ENCODE measurements around the gene ZNF836. TPM values are rescaled to one million over a fixed set of nuclear protein-coding genes. Genes with fewer than 3 reads are reported as not detected.

Gene ZNF836
- total and polyA plus RNA-seq, 9 of the 15 experiments (the other 6 are each of a cell fraction or from before 2014, with no cell fraction given) = 0.24 to 0.69 (median 0.64) TPM; not detected in 2

DNA sequence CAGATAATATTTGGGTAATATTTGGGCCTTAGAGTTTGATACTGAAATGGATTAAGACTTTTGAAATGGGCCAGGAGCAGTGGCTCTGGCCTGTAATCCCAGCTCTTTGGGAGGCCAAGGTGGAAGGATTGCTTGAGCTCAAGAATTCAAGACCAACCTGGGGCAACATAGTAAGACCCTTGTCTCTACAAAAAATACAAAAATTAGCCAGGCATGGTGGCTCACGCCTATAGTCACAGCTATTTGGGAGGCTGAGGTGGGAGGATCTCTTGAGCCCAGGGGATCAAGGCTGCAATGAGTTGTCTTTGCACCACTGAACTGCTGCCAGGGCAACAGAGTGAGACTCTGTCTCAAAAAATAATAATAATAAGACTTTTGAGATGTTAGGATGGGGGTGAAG lies 926 bp upstream of the ZNF836 start:
- intact Hi-C loops (cut with micrococcal nuclease) = no loop called here
- H3K4me2 ChIP-seq (ENCODE audit: insufficient read depth, low read length) = no peak overlapping the region
- ChIA-PET CTCF (ENCODE audit: low intra/inter-chr PET ratio) (no interaction called here), POLR2A (interaction anchor here (1.1 to 1.5 kb wide), 2 partner anchors 13 to 17 kb away, joined by 3 read pairs; no protein-coding TSS in a partner anchor)
- no peaks in the 10 kb centered on the region for H3K9me1 ChIP-seq (ENCODE audit: control insufficient read depth, insufficient read depth, low read length)
- H3K9ac ChIP-seq (ENCODE audit: insufficient read depth in 1 of 2, low read depth in 2 of 2, low read length in 2 of 2) = no peak overlapping the region
- no peaks in the 10 kb centered on the region for H3K36me3 ChIP-seq (ENCODE audit: control insufficient read depth, insufficient read depth, low read length)
- BruUV-seq (replicated peaks) = no TSS peak
- H3K4me3 ChIP-seq = no peak overlapping the region
- no peak overlapping the region for H3K27ac ChIP-seq (ENCODE audit: extremely low read depth, low read depth, low read length)
- H4K20me1 ChIP-seq (replicated peaks; ENCODE audit: control insufficient read depth, insufficient read depth, low read length) = no peaks in the 10 kb centered on the region
- FAIRE-seq = no peak
- H3K4me1 ChIP-seq (replicated peaks in 1 of 2; ENCODE audit: control insufficient read depth in 2 of 2, insufficient read depth in 2 of 2, low read length in 2 of 2) = peaks cover 0 to 4% of the 10 kb centered on the region in 2 experiments; a peak in 2 of 5 replicates
- no peak for DNase-seq (ENCODE audit: extremely low read depth in 1 of 4, low spot score in 3 of 4)
- in situ Hi-C loops (cut with MboI) = no loop called here
- no peaks in the 10 kb centered on the region for H3K79me2 ChIP-seq (ENCODE audit: control insufficient read depth, insufficient read depth, low read length)
- TF ChIP-seq NFIX (CRISPR knock-in tag; IDR thresholded peaks at IDR 0.05; ENCODE audit: low read depth) = no peak
- 31% methylated on average over 1 of the region's 1 CpG for WGBS (ENCODE audit: insufficient coverage, low coverage, missing lambda C conversion rate)
- H2AFZ ChIP-seq (ENCODE audit: low read depth, low read length) = no peak overlapping the region
- ATAC-seq = no peak
- H3K27me3 ChIP-seq (ENCODE audit: control insufficient read depth in 2 of 2, insufficient read depth in 2 of 2, low read length in 2 of 2) = no peaks in the 10 kb centered on the region; a peak in 1 of 5 replicates
- H3K9me3 ChIP-seq (replicated peaks; ENCODE audit: control insufficient read depth, insufficient read depth, low read depth, low read length) = peaks cover 4% of the 10 kb centered on the region

DNA sequence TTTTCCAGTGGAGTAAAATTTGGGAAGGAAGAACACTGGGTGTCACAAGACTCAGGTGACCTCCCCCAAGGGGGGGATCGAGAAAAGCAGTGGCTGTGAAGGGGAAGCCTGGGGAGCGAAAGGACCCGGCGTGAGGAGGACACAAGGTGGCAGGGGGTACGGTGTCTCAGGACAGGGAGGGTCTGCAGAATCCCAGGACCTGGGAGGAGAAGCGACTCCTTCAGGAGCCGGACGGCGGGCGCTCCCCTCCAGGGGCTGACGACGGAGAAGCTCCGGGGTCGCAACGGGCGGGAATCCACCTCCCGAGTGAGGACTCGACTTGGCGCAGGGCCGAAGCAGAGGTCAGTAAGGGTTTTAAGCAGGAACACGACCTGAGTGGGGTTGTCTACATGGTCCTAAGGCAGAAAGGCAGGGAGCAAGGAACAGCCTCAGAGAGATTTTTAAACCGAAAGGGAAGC lies 529 bp downstream of the ZNF836 start:
- in situ Hi-C loops (cut with MboI) = no loop called here
- DNase-seq (ENCODE audit: extremely low read depth in 1 of 4, low spot score in 3 of 4) (no peak), ATAC-seq (peak; percentile 29; the same call in 2 of the 3 replicates), FAIRE-seq (no peak)
- Histone ChIP-seq H3K36me3 (ENCODE audit: control insufficient read depth, insufficient read depth, low read length) (no peaks in the 10 kb centered on the region), H3K9me1 (ENCODE audit: control insufficient read depth, insufficient read depth, low read length) (no peaks in the 10 kb centered on the region), H4K20me1 (replicated peaks; ENCODE audit: control insufficient read depth, insufficient read depth, low read length) (no peaks in the 10 kb centered on the region), H3K4me3 (peak overlapping the region; percentile 52), H3K79me2 (ENCODE audit: control insufficient read depth, insufficient read depth, low read length) (no peaks in the 10 kb centered on the region), H3K4me2 (ENCODE audit: insufficient read depth, low read length) (peak overlapping the region; percentile 78), H3K9ac (ENCODE audit: insufficient read depth in 1 of 2, low read depth in 2 of 2, low read length in 2 of 2) (peak overlapping the region; percentile 43 to 84), H3K4me1 (replicated peaks in 1 of 2; ENCODE audit: control insufficient read depth in 2 of 2, insufficient read depth in 2 of 2, low read length in 2 of 2) (peaks cover 0 to 4% of the 10 kb centered on the region in 2 experiments; a peak in 2 of 5 replicates), H3K27me3 (ENCODE audit: control insufficient read depth in 2 of 2, insufficient read depth in 2 of 2, low read length in 2 of 2) (no peaks in the 10 kb centered on the region; a peak in 1 of 5 replicates), H3K9me3 (replicated peaks; ENCODE audit: control insufficient read depth, insufficient read depth, low read depth, low read length) (peaks cover 4% of the 10 kb centered on the region), H3K27ac (ENCODE audit: extremely low read depth, low read depth, low read length) (no peak overlapping the region), H2AFZ (ENCODE audit: low read depth, low read length) (peak overlapping the region; percentile 89)
- 48% methylated on average over 21 of the region's 22 CpGs for WGBS (ENCODE audit: insufficient coverage, low coverage, missing lambda C conversion rate)
- intact Hi-C loops (cut with micrococcal nuclease) = no loop called here
- ChIA-PET CTCF (ENCODE audit: low intra/inter-chr PET ratio) (no interaction called here), POLR2A (no interaction called here)
- no TSS peak for BruUV-seq (replicated peaks)
- TF ChIP-seq ZNF133 (CRISPR knock-in tag; IDR thresholded peaks at IDR 0.05) = no peak
- no peak for TF ChIP-seq DMBX1 (CRISPR knock-in tag; IDR thresholded peaks at IDR 0.05; ENCODE audit: borderline replicate concordance)
- no peak for TF ChIP-seq MEIS2 (IDR thresholded peaks at IDR 0.05; ENCODE audit: partially characterized antibody)
- TF ChIP-seq EZH2 (IDR thresholded peaks at IDR 0.05; ENCODE audit: borderline replicate concordance, low read depth, low read length) = no peak
- TF ChIP-seq ZNF75A (CRISPR knock-in tag; IDR thresholded peaks at IDR 0.05) = no peak
- TF ChIP-seq ZNF23 (CRISPR knock-in tag; IDR thresholded peaks at IDR 0.05) = no peak
- no peak for TF ChIP-seq COPS2 (conservative IDR thresholded peaks at IDR 0.05)
- TF ChIP-seq ZNF24 (IDR thresholded peaks at IDR 0.05) = no peak
- TF ChIP-seq KLF1 (tag; IDR thresholded peaks at IDR 0.05) = no peak
- TF ChIP-seq, protein P1, sequence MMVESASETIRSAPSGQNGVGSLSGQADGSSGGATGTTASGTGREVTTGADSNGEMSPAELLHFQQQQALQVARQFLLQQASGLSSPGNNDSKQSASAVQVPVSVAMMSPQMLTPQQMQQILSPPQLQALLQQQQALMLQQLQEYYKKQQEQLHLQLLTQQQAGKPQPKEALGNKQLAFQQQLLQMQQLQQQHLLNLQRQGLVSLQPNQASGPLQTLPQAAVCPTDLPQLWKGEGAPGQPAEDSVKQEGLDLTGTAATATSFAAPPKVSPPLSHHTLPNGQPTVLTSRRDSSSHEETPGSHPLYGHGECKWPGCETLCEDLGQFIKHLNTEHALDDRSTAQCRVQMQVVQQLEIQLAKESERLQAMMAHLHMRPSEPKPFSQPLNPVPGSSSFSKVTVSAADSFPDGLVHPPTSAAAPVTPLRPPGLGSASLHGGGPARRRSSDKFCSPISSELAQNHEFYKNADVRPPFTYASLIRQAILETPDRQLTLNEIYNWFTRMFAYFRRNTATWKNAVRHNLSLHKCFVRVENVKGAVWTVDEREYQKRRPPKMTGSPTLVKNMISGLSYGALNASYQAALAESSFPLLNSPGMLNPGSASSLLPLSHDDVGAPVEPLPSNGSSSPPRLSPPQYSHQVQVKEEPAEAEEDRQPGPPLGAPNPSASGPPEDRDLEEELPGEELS (CRISPR knock-in tag; IDR thresholded peaks at IDR 0.05; ENCODE audit: borderline replicate concordance) = no peak
- TF ChIP-seq GATAD2A (IDR thresholded peaks at IDR 0.05) = no peak
- no peak for TF ChIP-seq ZNF431 (CRISPR knock-in tag; IDR thresholded peaks at IDR 0.05)
- no peak for TF ChIP-seq MEF2A (IDR thresholded peaks at IDR 0.05; ENCODE audit: control insufficient read depth, low read depth, low read length)
- no peak for TF ChIP-seq ZNF695 (CRISPR knock-in tag; IDR thresholded peaks at IDR 0.05)
- no peak for TF ChIP-seq ZFPM2 (CRISPR knock-in tag; IDR thresholded peaks at IDR 0.05)
- TF ChIP-seq SRF (CRISPR knock-in tag; IDR thresholded peaks at IDR 0.05) = no peak

Measured in K562 (cell line).